Mesendoderm (in vitro differentiated cells): ENCODE data around the gene TJP2.

ENCODE experiments used
- DNase-seq: peaks from one replicate; pipeline ENCODE4 v3.0.0; 2013
- H2AK5ac ChIP-seq: 2 replicates; pipeline ENCODE4 v1.6.1; 2013; ENCODE audit warnings: low read length, inconsistent platforms
- H2BK120ac ChIP-seq: 2 replicates; pipeline ENCODE4 v1.6.1; 2013; ENCODE audit warnings: low read depth, mild to moderate bottlenecking, low read length, moderate library complexity, mixed read lengths
- H2BK15ac ChIP-seq: replicated peaks from 2 replicates; pipeline ENCODE4 v1.6.1; 2013; ENCODE audit warnings: low read depth, mild to moderate bottlenecking, moderate library complexity
- H2BK5ac ChIP-seq: 2 replicates; pipeline ENCODE4 v1.6.1; 2013; ENCODE audit warnings: low read length, inconsistent platforms
- H3K18ac ChIP-seq: 2 replicates; pipeline ENCODE4 v1.6.1; 2013; ENCODE audit warnings: mild to moderate bottlenecking, low read length, mixed read lengths
- H3K23ac ChIP-seq: one replicate; pipeline ENCODE4 v1.6.1; 2013; ENCODE audit warnings: low read length
- H3K27ac ChIP-seq: 2 replicates; pipeline ENCODE4 v1.5.1; 2013; ENCODE audit warnings: low read depth, mild to moderate bottlenecking, inconsistent platforms, low read length, moderate library complexity
- H3K27me3 ChIP-seq: 2 replicates; pipeline ENCODE4 v1.6.1; 2013; ENCODE audit warnings: low read length, control low read depth, mild to moderate bottlenecking, inconsistent platforms; ENCODE audit not compliant: insufficient read depth, poor library complexity
- H3K36me3 ChIP-seq: 2 replicates; pipeline ENCODE4 v1.6.1; 2013; ENCODE audit warnings: low read length, inconsistent platforms; ENCODE audit not compliant: control insufficient read depth, insufficient read depth
- H3K4ac ChIP-seq: one replicate; pipeline ENCODE4 v1.6.1; 2013; ENCODE audit warnings: low read depth, mild to moderate bottlenecking, low read length, moderate library complexity
- H3K4me1 ChIP-seq: 2 replicates; pipeline ENCODE4 v1.6.1; 2013; ENCODE audit warnings: low read depth, low read length, inconsistent platforms; ENCODE audit not compliant: control insufficient read depth
- H3K4me2 ChIP-seq: 2 replicates; pipeline ENCODE4 v1.6.1; 2013; ENCODE audit warnings: low read length
- H3K4me3 ChIP-seq: 2 replicates; pipeline ENCODE4 v1.5.1; 2013; ENCODE audit warnings: mild to moderate bottlenecking, low read length
- H3K56ac ChIP-seq: one replicate; pipeline ENCODE4 v1.6.1; 2013; ENCODE audit warnings: low read length
- H3K79me1 ChIP-seq: 2 replicates; pipeline ENCODE4 v1.6.1; 2013; ENCODE audit warnings: low read length, inconsistent platforms
- H3K79me2 ChIP-seq: 2 replicates; pipeline ENCODE4 v1.6.1; 2013; ENCODE audit warnings: mild to moderate bottlenecking, low read length; ENCODE audit not compliant: control insufficient read depth, insufficient read depth
- H3K9ac ChIP-seq: 2 replicates; pipeline ENCODE4 v1.6.1; 2013; ENCODE audit warnings: low read length, inconsistent platforms
- H4K5ac ChIP-seq: one replicate; pipeline ENCODE4 v1.6.1; 2013; ENCODE audit warnings: low read length
- H4K8ac ChIP-seq: one replicate; pipeline ENCODE4 v1.6.1; 2013; ENCODE audit warnings: low read depth, mild to moderate bottlenecking, control low read depth, low read length, moderate library complexity
- WGBS: extraction: QIAGEN DNeasy Blood & Tissue Kit; methylation state at CpG from one replicate; pipeline ENCODE4 v1.1.7; 2013; ENCODE audit warnings: low lambda C conversion rate, missing lambda C conversion rate; ENCODE audit not compliant: insufficient coverage; ENCODE audit errors: extremely low coverage; 5-methylcytosine and 5-hydroxymethylcytosine counted together

Gene TJP2

DNA sequence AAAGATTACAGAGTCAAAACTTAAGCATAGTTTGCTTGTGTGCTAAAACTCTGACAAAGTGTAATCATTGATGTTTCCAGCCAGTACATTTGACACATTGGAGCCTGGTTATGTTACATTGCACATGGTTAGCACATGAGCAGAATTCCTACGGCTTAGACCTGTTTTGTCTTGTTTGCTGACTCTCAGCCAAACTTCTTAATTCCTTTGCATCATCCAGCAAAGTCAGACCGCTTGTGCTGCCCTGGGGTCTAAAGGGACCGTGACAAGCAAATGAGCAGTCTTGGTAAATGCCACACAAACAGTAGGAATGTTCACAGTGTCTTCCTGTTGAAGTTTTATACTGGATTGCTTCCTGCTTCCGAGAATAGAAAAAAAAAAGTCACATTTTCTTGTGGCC is 79.0 kb downstream of the TJP2 start:
- Histone ChIP-seq H3K27ac (no peak overlapping the region), H2BK120ac (no peak overlapping the region), H3K9ac (no peak overlapping the region), H3K18ac (no peak overlapping the region), H3K79me2 (no peaks in the 10 kb centered on the region), H3K4me1 (no peaks in the 10 kb centered on the region), H2AK5ac (no peak overlapping the region), H4K8ac (no peak overlapping the region), H4K5ac (no peak overlapping the region), H3K4ac (no peak overlapping the region), H3K27me3 (no peaks in the 10 kb centered on the region), H3K56ac (no peak overlapping the region), H2BK5ac (no peak overlapping the region), H3K36me3 (no peaks in the 10 kb centered on the region), H3K4me3 (no peak overlapping the region), H3K79me1 (no peaks in the 10 kb centered on the region), H3K4me2 (no peak overlapping the region), H2BK15ac (no peak overlapping the region), H3K23ac (no peak overlapping the region)
- no CpG with 5 or more reads among the region's 4 CpGs for WGBS
- DNase-seq: no peak

DNA sequence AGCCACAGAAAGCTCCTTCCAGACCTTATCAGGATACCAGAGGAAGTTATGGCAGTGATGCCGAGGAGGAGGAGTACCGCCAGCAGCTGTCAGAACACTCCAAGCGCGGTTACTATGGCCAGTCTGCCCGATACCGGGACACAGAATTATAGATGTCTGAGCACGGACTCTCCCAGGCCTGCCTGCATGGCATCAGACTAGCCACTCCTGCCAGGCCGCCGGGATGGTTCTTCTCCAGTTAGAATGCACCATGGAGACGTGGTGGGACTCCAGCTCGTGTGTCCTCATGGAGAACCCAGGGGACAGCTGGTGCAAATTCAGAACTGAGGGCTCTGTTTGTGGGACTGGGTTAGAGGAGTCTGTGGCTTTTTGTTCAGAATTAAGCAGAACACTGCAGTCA is 80.1 kb downstream of the TJP2 start:
- no peak overlapping the region for H3K18ac ChIP-seq
- no peak overlapping the region for H3K4me2 ChIP-seq
- H3K4me3 ChIP-seq: no peak overlapping the region
- no peak overlapping the region for H3K56ac ChIP-seq
- H2BK15ac ChIP-seq: no peak overlapping the region
- H3K27ac ChIP-seq: no peak overlapping the region
- no peaks in the 10 kb centered on the region for H3K79me2 ChIP-seq
- no peaks in the 10 kb centered on the region for H3K4me1 ChIP-seq
- no peak overlapping the region for H3K9ac ChIP-seq
- WGBS: no CpG with 5 or more reads among the region's 11 CpGs
- no peaks in the 10 kb centered on the region for H3K79me1 ChIP-seq
- no peaks in the 10 kb centered on the region for H3K27me3 ChIP-seq
- no peaks in the 10 kb centered on the region for H3K36me3 ChIP-seq
- no peak overlapping the region for H3K4ac ChIP-seq
- no peak overlapping the region for H3K23ac ChIP-seq
- no peak overlapping the region for H4K8ac ChIP-seq
- DNase-seq: no peak
- no peak overlapping the region for H4K5ac ChIP-seq
- H2BK5ac ChIP-seq: no peak overlapping the region
- no peak overlapping the region for H2AK5ac ChIP-seq
- H2BK120ac ChIP-seq: no peak overlapping the region

DNA sequence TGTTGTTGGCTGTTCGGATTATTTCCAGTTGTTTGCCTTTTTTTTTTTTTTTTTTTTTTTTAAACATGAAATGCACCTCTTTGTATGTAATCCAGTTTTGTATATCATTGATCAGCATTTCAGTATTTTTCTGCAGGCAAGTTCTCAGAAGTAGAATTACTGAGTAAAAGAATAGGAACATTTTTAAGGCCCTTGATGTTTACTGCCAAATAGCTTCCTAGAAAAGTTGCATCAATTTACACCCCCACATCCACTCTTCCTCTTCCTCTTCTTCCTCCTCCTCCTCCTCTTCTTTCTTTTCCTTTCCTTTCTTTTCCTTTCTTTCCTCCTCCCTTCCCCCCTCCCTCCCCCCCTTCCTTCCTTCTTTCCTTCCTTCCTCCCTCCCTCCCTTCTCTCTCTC is 81.5 kb downstream of the TJP2 start:
- H3K4me1 ChIP-seq: no peaks in the 10 kb centered on the region

DNA sequence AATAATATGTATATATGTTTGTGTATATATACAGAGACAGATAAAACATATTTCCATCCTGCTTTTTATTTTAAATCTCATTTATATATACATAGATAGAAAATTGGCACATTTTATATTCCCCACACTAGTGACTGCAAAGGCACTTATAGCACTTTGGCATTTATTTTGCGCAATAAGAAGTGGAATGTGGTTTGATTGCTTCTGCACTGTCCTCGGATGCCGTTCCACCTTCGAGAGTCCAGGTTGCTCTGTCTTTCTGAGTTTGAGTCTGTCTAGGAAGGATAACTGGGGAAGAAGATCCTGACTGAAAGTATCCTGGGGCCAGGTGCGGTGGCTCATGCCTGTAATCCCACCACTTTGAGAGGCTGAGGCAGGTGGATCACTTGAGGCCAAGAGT is 84.5 kb downstream of the TJP2 start:
- Histone ChIP-seq H3K9ac (no peak overlapping the region), H3K4me1 (no peaks in the 10 kb centered on the region), H3K79me2 (no peaks in the 10 kb centered on the region), H2BK120ac (no peak overlapping the region), H2BK15ac (no peak overlapping the region), H3K23ac (no peak overlapping the region), H3K4ac (no peak overlapping the region), H3K27ac (no peak overlapping the region), H2AK5ac (no peak overlapping the region), H3K36me3 (no peaks in the 10 kb centered on the region), H3K4me2 (no peak overlapping the region), H3K79me1 (no peaks in the 10 kb centered on the region), H3K27me3 (no peaks in the 10 kb centered on the region), H2BK5ac (no peak overlapping the region), H3K4me3 (no peak overlapping the region), H4K8ac (no peak overlapping the region), H4K5ac (no peak overlapping the region), H3K56ac (no peak overlapping the region), H3K18ac (no peak overlapping the region)
- WGBS: no CpG with 5 or more reads among the region's 5 CpGs
- DNase-seq: no peak

More for the DNA sequence above, 81.5 kb downstream of the TJP2 start:
- no peaks in the 10 kb centered on the region for H3K79me1 ChIP-seq
- no CpG with 5 or more reads among the region's 1 CpG for WGBS
- no peak overlapping the region for H2BK120ac ChIP-seq
- no peak overlapping the region for H3K18ac ChIP-seq
- H3K23ac ChIP-seq: no peak overlapping the region
- no peak overlapping the region for H3K4me3 ChIP-seq
- no peaks in the 10 kb centered on the region for H3K79me2 ChIP-seq
- H2BK15ac ChIP-seq: no peak overlapping the region
- no peaks in the 10 kb centered on the region for H3K27me3 ChIP-seq
- no peak for DNase-seq
- no peak overlapping the region for H3K4me2 ChIP-seq
- H3K56ac ChIP-seq: no peak overlapping the region
- H4K8ac ChIP-seq: no peak overlapping the region
- H4K5ac ChIP-seq: no peak overlapping the region
- H3K27ac ChIP-seq: no peak overlapping the region
- H3K9ac ChIP-seq: no peak overlapping the region
- no peak overlapping the region for H3K4ac ChIP-seq
- H2BK5ac ChIP-seq: no peak overlapping the region
- H2AK5ac ChIP-seq: no peak overlapping the region
- no peaks in the 10 kb centered on the region for H3K36me3 ChIP-seq

DNA sequence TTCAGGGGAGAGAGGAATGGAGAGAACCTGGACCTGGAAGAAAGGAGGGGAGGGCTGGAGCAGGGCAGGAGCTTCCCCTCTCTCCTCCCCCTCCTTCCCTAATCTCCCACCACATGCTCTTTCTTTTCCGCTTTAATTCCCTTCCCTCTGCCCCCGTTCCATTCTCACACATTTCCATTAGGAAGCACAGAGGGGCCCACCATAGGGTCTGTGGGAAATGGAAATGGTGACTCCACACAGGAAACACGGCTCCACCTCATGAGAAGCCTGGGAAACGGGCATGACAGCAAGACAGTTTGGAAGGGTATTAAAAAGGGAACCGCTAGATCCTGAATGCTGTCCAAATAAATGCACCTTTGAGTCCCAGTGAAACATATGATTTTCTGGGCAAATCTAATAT is 86.1 kb downstream of the TJP2 start:
- Histone ChIP-seq H3K79me2 (no peaks in the 10 kb centered on the region), H3K4me3 (no peak overlapping the region), H3K4me2 (no peak overlapping the region), H3K4me1 (no peaks in the 10 kb centered on the region), H2BK15ac (no peak overlapping the region), H3K23ac (no peak overlapping the region), H2BK5ac (no peak overlapping the region), H2AK5ac (no peak overlapping the region), H3K27ac (no peak overlapping the region), H3K18ac (no peak overlapping the region), H4K8ac (no peak overlapping the region), H4K5ac (no peak overlapping the region), H3K27me3 (no peaks in the 10 kb centered on the region), H3K56ac (no peak overlapping the region), H2BK120ac (no peak overlapping the region), H3K4ac (no peak overlapping the region), H3K9ac (no peak overlapping the region), H3K79me1 (no peaks in the 10 kb centered on the region), H3K36me3 (no peaks in the 10 kb centered on the region)
- DNase-seq: peak; percentile 22
- no CpG with 5 or more reads among the region's 5 CpGs for WGBS

DNA sequence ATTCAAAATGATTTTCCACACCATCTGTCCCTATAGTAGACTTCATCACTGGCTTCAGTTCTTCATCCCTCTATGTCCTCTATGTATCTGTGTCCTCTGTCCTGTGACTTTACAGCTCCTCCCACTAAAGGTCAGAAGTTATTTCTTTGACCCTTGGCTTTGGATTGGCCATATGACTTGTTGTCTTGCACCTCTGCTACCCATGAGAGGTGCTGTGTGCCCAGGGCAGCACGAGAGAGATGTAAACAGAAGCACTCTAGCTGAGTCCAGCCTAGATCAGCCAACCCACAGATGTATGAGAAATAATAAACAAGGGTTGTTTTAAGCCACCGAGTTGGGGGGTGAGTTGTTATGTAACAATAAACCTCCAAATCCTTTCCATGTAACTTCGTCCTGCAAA is 87.6 kb downstream of the TJP2 start:
- H3K36me3 ChIP-seq: no peaks in the 10 kb centered on the region
- H2AK5ac ChIP-seq: no peak overlapping the region
- no peak overlapping the region for H2BK120ac ChIP-seq
- H3K18ac ChIP-seq: no peak overlapping the region
- H2BK5ac ChIP-seq: no peak overlapping the region
- H3K79me1 ChIP-seq: no peaks in the 10 kb centered on the region
- H3K23ac ChIP-seq: no peak overlapping the region
- no peaks in the 10 kb centered on the region for H3K79me2 ChIP-seq
- WGBS: no CpG with 5 or more reads among the region's 3 CpGs
- no peak overlapping the region for H3K56ac ChIP-seq
- no peak overlapping the region for H3K4me3 ChIP-seq
- H2BK15ac ChIP-seq: no peak overlapping the region
- H3K9ac ChIP-seq: no peak overlapping the region
- H3K4ac ChIP-seq: no peak overlapping the region
- H3K27ac ChIP-seq: no peak overlapping the region
- H3K4me1 ChIP-seq: no peaks in the 10 kb centered on the region
- H3K27me3 ChIP-seq: no peaks in the 10 kb centered on the region
- peak; percentile 23 for DNase-seq
- H3K4me2 ChIP-seq: no peak overlapping the region
- H4K8ac ChIP-seq: no peak overlapping the region
- H4K5ac ChIP-seq: no peak overlapping the region
